SK-N-MC (cell line): ENCODE data around the gene TSGA10IP.

Experiments
- EZH2 ChIP-seq: fragments of 200-600 bp; sonication (generic); IDR thresholded peaks from one replicate; pipeline ENCODE4 v1.6.1; 2017; ENCODE audit warnings: antibody characterized with exemption
- FOXP2 ChIP-seq: optimal IDR thresholded peaks from 2 replicates; pipeline ENCODE3; 2011; ENCODE audit warnings: mild to moderate bottlenecking, moderate library complexity; ENCODE audit not compliant: insufficient read depth; ENCODE audit errors: extremely low read length, control extremely low read depth
- POLR2AphosphoS5 ChIP-seq: IDR thresholded peaks from 2 replicates; pipeline ENCODE4 v1.6.1; 2012; ENCODE audit warnings: mild to moderate bottlenecking, low read depth, low read length, borderline replicate concordance

DNA sequence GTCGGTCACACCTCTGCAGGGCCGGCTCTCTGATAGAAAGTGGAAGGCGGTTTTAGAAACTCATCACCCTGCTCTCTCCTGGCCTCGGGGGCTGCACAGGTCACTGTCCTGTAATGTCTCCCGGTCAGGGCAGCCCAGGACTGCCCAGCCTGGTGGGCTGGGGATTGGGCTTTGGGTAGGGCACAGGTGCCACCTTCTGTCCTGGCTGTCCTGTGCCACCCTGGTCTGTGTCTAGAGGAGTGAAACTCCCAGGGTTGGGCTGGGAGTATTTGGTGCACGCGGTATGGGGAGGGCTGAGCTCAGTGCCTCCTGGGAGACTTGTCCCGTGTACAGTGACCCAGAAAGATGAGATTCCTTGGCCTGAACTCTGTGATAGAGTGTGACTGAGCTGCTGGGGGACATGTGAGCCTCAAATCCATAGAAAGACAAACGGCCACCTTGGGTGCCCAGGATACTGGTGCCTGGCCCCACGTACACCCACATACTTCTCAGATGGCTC, 34.0 kb downstream of the TSGA10IP start:
- no peak for TF ChIP-seq POLR2AphosphoS5
- TF ChIP-seq EZH2, result no peak
- no peak for TF ChIP-seq FOXP2
